ENCODE measurements around the gene NDUFA13.
A peak's percentile ranks its signal among the peaks of the same experiment; 100 is the strongest.

The NDUFA13 gene

GRCh38 chr19:19517235-19517619 lies 1.2 kb downstream of the NDUFA13 start:
- Histone ChIP-seq H3K9me3 (ENCODE audit: control insufficient read depth, low read length) (no peaks in the 10 kb centered on the region), H3K9ac (ENCODE audit: low read length) (peak overlapping the region; percentile 88), H3K36me3 (ENCODE audit: control insufficient read depth, insufficient read depth, low read length, severe bottlenecking) (peaks cover 18% of the 10 kb centered on the region), H3K4me1 (ENCODE audit: control insufficient read depth, insufficient read depth, low read length) (peaks cover 13% of the 10 kb centered on the region), H3K27me3 (replicated peaks; ENCODE audit: control insufficient read depth, insufficient read depth, low read length) (no peaks in the 10 kb centered on the region), H3K4me3 (ENCODE audit: low read length) (peak overlapping the region; percentile 95)
- no peak for DNase-seq (ENCODE audit: low read depth)

- H3K27me3 ChIP-seq (replicated peaks; ENCODE audit: control insufficient read depth, insufficient read depth, low read length) = no peaks in the 10 kb centered on the region
- no peak overlapping the region for H3K9ac ChIP-seq (ENCODE audit: low read length)
- no peak for DNase-seq (ENCODE audit: low read depth)
- H3K36me3 ChIP-seq (ENCODE audit: control insufficient read depth, insufficient read depth, low read length, severe bottlenecking) = peaks cover 24% of the 10 kb centered on the region
- no peaks in the 10 kb centered on the region for H3K9me3 ChIP-seq (ENCODE audit: control insufficient read depth, low read length)
- H3K4me3 ChIP-seq (ENCODE audit: low read length) = no peak overlapping the region
- H3K4me1 ChIP-seq (ENCODE audit: control insufficient read depth, insufficient read depth, low read length) = peaks cover 13% of the 10 kb centered on the region
Measured at GRCh38 chr19:19520989-19521388, 5.0 kb downstream of the NDUFA13 start.

- no peak for DNase-seq (ENCODE audit: low read depth)
- H3K9me3 ChIP-seq (ENCODE audit: control insufficient read depth, low read length) = no peaks in the 10 kb centered on the region
- H3K4me1 ChIP-seq (ENCODE audit: control insufficient read depth, insufficient read depth, low read length) = peaks cover 5% of the 10 kb centered on the region
- no peak overlapping the region for H3K4me3 ChIP-seq (ENCODE audit: low read length)
- H3K9ac ChIP-seq (ENCODE audit: low read length) = no peak overlapping the region
- H3K27me3 ChIP-seq (replicated peaks; ENCODE audit: control insufficient read depth, insufficient read depth, low read length) = no peaks in the 10 kb centered on the region
- peaks cover 39% of the 10 kb centered on the region for H3K36me3 ChIP-seq (ENCODE audit: control insufficient read depth, insufficient read depth, low read length, severe bottlenecking)
Measured at GRCh38 chr19:19523177-19523576, 7.2 kb downstream of the NDUFA13 start.

GRCh38 chr19:19524053-19524452 lies 8.0 kb downstream of the NDUFA13 start:
- no peak for DNase-seq (ENCODE audit: low read depth)
- no peaks in the 10 kb centered on the region for H3K27me3 ChIP-seq (replicated peaks; ENCODE audit: control insufficient read depth, insufficient read depth, low read length)
- H3K36me3 ChIP-seq (ENCODE audit: control insufficient read depth, insufficient read depth, low read length, severe bottlenecking) = peaks cover 43% of the 10 kb centered on the region

GRCh38 chr19:19525611-19526380 lies 9.8 kb downstream of the NDUFA13 start:
- no peak for DNase-seq (ENCODE audit: low read depth)
- Histone ChIP-seq H3K9me3 (ENCODE audit: control insufficient read depth, low read length) (no peaks in the 10 kb centered on the region), H3K27me3 (replicated peaks; ENCODE audit: control insufficient read depth, insufficient read depth, low read length) (no peaks in the 10 kb centered on the region), H3K36me3 (ENCODE audit: control insufficient read depth, insufficient read depth, low read length, severe bottlenecking) (peaks cover 27% of the 10 kb centered on the region), H3K4me1 (ENCODE audit: control insufficient read depth, insufficient read depth, low read length) (peaks cover 10% of the 10 kb centered on the region), H3K4me3 (ENCODE audit: low read length) (no peak overlapping the region), H3K9ac (ENCODE audit: low read length) (no peak overlapping the region)

More at GRCh38 chr19:19524053-19524452, 8.0 kb downstream of the NDUFA13 start:
- Histone ChIP-seq H3K4me1 (ENCODE audit: control insufficient read depth, insufficient read depth, low read length) (peaks cover 5% of the 10 kb centered on the region), H3K4me3 (ENCODE audit: low read length) (no peak overlapping the region), H3K9me3 (ENCODE audit: control insufficient read depth, low read length) (no peaks in the 10 kb centered on the region), H3K9ac (ENCODE audit: low read length) (no peak overlapping the region)

- DNase-seq (ENCODE audit: low read depth) = no peak
- Histone ChIP-seq H3K36me3 (ENCODE audit: control insufficient read depth, insufficient read depth, low read length, severe bottlenecking) (peaks cover 25% of the 10 kb centered on the region), H3K9ac (ENCODE audit: low read length) (no peak overlapping the region), H3K4me3 (ENCODE audit: low read length) (no peak overlapping the region), H3K27me3 (replicated peaks; ENCODE audit: control insufficient read depth, insufficient read depth, low read length) (no peaks in the 10 kb centered on the region), H3K4me1 (ENCODE audit: control insufficient read depth, insufficient read depth, low read length) (peaks cover 16% of the 10 kb centered on the region), H3K9me3 (ENCODE audit: control insufficient read depth, low read length) (no peaks in the 10 kb centered on the region)
Measured at GRCh38 chr19:19526581-19527370, 10.8 kb downstream of the NDUFA13 start.

GRCh38 chr19:19527371-19527656 lies 11.3 kb downstream of the NDUFA13 start:
- H3K4me3 ChIP-seq (ENCODE audit: low read length) = no peak overlapping the region

GRCh38 chr19:19527674-19528625 lies 11.9 kb downstream of the NDUFA13 start:
- no peaks in the 10 kb centered on the region for H3K27me3 ChIP-seq (replicated peaks; ENCODE audit: control insufficient read depth, insufficient read depth, low read length)
- H3K36me3 ChIP-seq (ENCODE audit: control insufficient read depth, insufficient read depth, low read length, severe bottlenecking) = peaks cover 25% of the 10 kb centered on the region
- no peaks in the 10 kb centered on the region for H3K9me3 ChIP-seq (ENCODE audit: control insufficient read depth, low read length)
- DNase-seq (ENCODE audit: low read depth) = no peak
- H3K4me3 ChIP-seq (ENCODE audit: low read length) = no peak overlapping the region
- no peak overlapping the region for H3K9ac ChIP-seq (ENCODE audit: low read length)
- peaks cover 16% of the 10 kb centered on the region for H3K4me1 ChIP-seq (ENCODE audit: control insufficient read depth, insufficient read depth, low read length)

More at GRCh38 chr19:19527371-19527656, 11.3 kb downstream of the NDUFA13 start:
- H3K9me3 ChIP-seq (ENCODE audit: control insufficient read depth, low read length) = no peaks in the 10 kb centered on the region
- H3K9ac ChIP-seq (ENCODE audit: low read length) = no peak overlapping the region
- DNase-seq (ENCODE audit: low read depth) = no peak
- H3K36me3 ChIP-seq (ENCODE audit: control insufficient read depth, insufficient read depth, low read length, severe bottlenecking) = peaks cover 25% of the 10 kb centered on the region
- H3K27me3 ChIP-seq (replicated peaks; ENCODE audit: control insufficient read depth, insufficient read depth, low read length) = no peaks in the 10 kb centered on the region
- H3K4me1 ChIP-seq (ENCODE audit: control insufficient read depth, insufficient read depth, low read length) = peaks cover 16% of the 10 kb centered on the region

GRCh38 chr19:19528721-19529490 lies 12.9 kb downstream of the NDUFA13 start, which contains the start of gene YJEFN3:
YJEFN3 (plus strand) TSS chr19:19528911; CDS start chr19:19528933, 22 bp downstream.
- Histone ChIP-seq H3K4me1 (ENCODE audit: control insufficient read depth, insufficient read depth, low read length) (peaks cover 12% of the 10 kb centered on the region), H3K4me3 (ENCODE audit: low read length) (no peak within 1 kb of the TSS), H3K9ac (ENCODE audit: low read length) (no peak within 1 kb of the TSS), H3K27me3 (replicated peaks; ENCODE audit: control insufficient read depth, insufficient read depth, low read length) (no peaks in the 10 kb centered on the region), H3K36me3 (ENCODE audit: control insufficient read depth, insufficient read depth, low read length, severe bottlenecking) (peaks cover 23% of the 10 kb centered on the region), H3K9me3 (ENCODE audit: control insufficient read depth, low read length) (no peaks in the 10 kb centered on the region)
- no peak for DNase-seq (ENCODE audit: low read depth)

GRCh38 chr19:19529783-19530422 lies 13.9 kb downstream of the NDUFA13 start:
- H3K9me3 ChIP-seq (ENCODE audit: control insufficient read depth, low read length) = no peaks in the 10 kb centered on the region
- peaks cover 19% of the 10 kb centered on the region for H3K36me3 ChIP-seq (ENCODE audit: control insufficient read depth, insufficient read depth, low read length, severe bottlenecking)
- DNase-seq (ENCODE audit: low read depth) = no peak
- peaks cover 12% of the 10 kb centered on the region for H3K4me1 ChIP-seq (ENCODE audit: control insufficient read depth, insufficient read depth, low read length)
- no peaks in the 10 kb centered on the region for H3K27me3 ChIP-seq (replicated peaks; ENCODE audit: control insufficient read depth, insufficient read depth, low read length)
- no peak overlapping the region for H3K4me3 ChIP-seq (ENCODE audit: low read length)
- no peak overlapping the region for H3K9ac ChIP-seq (ENCODE audit: low read length)
